Neuronal stem cell (in vitro differentiated cells): ENCODE data around the gene TNS3.

Source experiments
- DNase-seq: peaks from one replicate; pipeline ENCODE4 v3.0.0-alpha.2; 2013; ENCODE audit warnings: low spot score
- H2AFZ ChIP-seq: one replicate; pipeline ENCODE4 v1.6.1; 2013; ENCODE audit warnings: mild to moderate bottlenecking, low read length, inconsistent platforms
- H2AK5ac ChIP-seq: 2 replicates; pipeline ENCODE4 v1.6.1; 2013; ENCODE audit warnings: low read depth, mild to moderate bottlenecking, inconsistent platforms, low read length, moderate library complexity, mixed read lengths
- H2BK120ac ChIP-seq: 2 replicates; pipeline ENCODE4 v1.6.1; 2013; ENCODE audit warnings: low read depth, mild to moderate bottlenecking, inconsistent platforms, low read length, moderate library complexity, mixed read lengths
- H2BK12ac ChIP-seq: one replicate; pipeline ENCODE4 v1.6.1; 2013; ENCODE audit warnings: low read length, inconsistent platforms
- H2BK15ac ChIP-seq: 2 replicates; pipeline ENCODE4 v1.6.1; 2013; ENCODE audit warnings: mild to moderate bottlenecking, low read length, inconsistent platforms, mixed read lengths
- H2BK5ac ChIP-seq: one replicate; pipeline ENCODE4 v1.6.1; 2013; ENCODE audit warnings: inconsistent platforms, mild to moderate bottlenecking, low read length, moderate library complexity
- H3K14ac ChIP-seq: one replicate; pipeline ENCODE4 v1.6.1; 2013; ENCODE audit warnings: low read length, inconsistent platforms
- H3K18ac ChIP-seq: 2 replicates; pipeline ENCODE4 v1.6.1; 2013; ENCODE audit warnings: low read length, inconsistent platforms
- H3K23ac ChIP-seq: 2 replicates; pipeline ENCODE4 v1.6.1; 2013; ENCODE audit warnings: low read depth, mild to moderate bottlenecking, mixed read lengths, low read length, inconsistent platforms; ENCODE audit not compliant: poor library complexity
- H3K27ac ChIP-seq: replicated peaks from 3 replicates; pipeline ENCODE4 v1.5.1; 2013; ENCODE audit warnings: low read length, inconsistent platforms
- H3K27me3 ChIP-seq, 3 experiments: 2 replicates each; pipeline ENCODE4 v1.6.1; 2013; ENCODE audit warnings: low read length in 3 of 3, mild to moderate bottlenecking in 2 of 3, inconsistent platforms in 1 of 3, low read depth in 1 of 3, mixed read lengths in 1 of 3, moderate library complexity in 1 of 3; ENCODE audit not compliant: control insufficient read depth in 3 of 3, insufficient read depth in 3 of 3
- H3K36me3 ChIP-seq, 2 donors: replicated peaks in 1 of 2; 2 replicates each; pipeline ENCODE4 v1.6.1; 2013; ENCODE audit warnings: low read length in 2 of 2; ENCODE audit not compliant: control insufficient read depth in 2 of 2, insufficient read depth in 2 of 2
- H3K4ac ChIP-seq: 2 replicates; pipeline ENCODE4 v1.6.1; 2013; ENCODE audit warnings: inconsistent platforms, mild to moderate bottlenecking, low read length, moderate library complexity
- H3K4me1 ChIP-seq, 2 donors: 1 replicate in 1 of 2; 2 replicates in 1 of 2; pipeline ENCODE4 v1.6.1; 2013; ENCODE audit warnings: low read length in 2 of 2, low read depth in 1 of 2; ENCODE audit not compliant: control insufficient read depth in 2 of 2, insufficient read depth in 1 of 2
- H3K4me2 ChIP-seq: one replicate; pipeline ENCODE4 v1.6.1; 2013; ENCODE audit warnings: mild to moderate bottlenecking, low read length, inconsistent platforms; ENCODE audit not compliant: insufficient read depth, poor library complexity, severe bottlenecking
- H3K4me3 ChIP-seq, 2 donors: 2 replicates each; pipeline ENCODE4 v1.5.1; 2013; ENCODE audit warnings: low read length in 2 of 2, mild to moderate bottlenecking in 2 of 2, inconsistent platforms in 1 of 2, moderate library complexity in 1 of 2
- H3K79me1 ChIP-seq: one replicate; pipeline ENCODE4 v1.6.1; 2013; ENCODE audit warnings: low read depth, mild to moderate bottlenecking, inconsistent platforms, low read length, moderate library complexity
- H3K9ac ChIP-seq: one replicate; pipeline ENCODE4 v1.6.1; 2013; ENCODE audit warnings: mild to moderate bottlenecking, low read depth, low read length, inconsistent platforms; ENCODE audit not compliant: poor library complexity
- H3K9me3 ChIP-seq, 2 donors: replicated peaks in 1 of 2; 2 replicates each; pipeline versions ENCODE3 to v1.6.1; 2013; ENCODE audit warnings: low read length in 2 of 2, mild to moderate bottlenecking in 2 of 2, inconsistent platforms in 1 of 2, low read depth in 1 of 2, mixed read lengths in 1 of 2, moderate library complexity in 1 of 2; ENCODE audit not compliant: control insufficient read depth in 2 of 2, insufficient read depth in 1 of 2
- H4K8ac ChIP-seq: one replicate; pipeline ENCODE4 v1.6.1; 2013; ENCODE audit warnings: low read depth, mild to moderate bottlenecking, inconsistent platforms, low read length, moderate library complexity
- H4K91ac ChIP-seq: one replicate; pipeline ENCODE4 v1.6.1; 2013; ENCODE audit warnings: low read length, low read depth, mild to moderate bottlenecking, inconsistent platforms; ENCODE audit not compliant: poor library complexity
- WGBS, 2 donors: extraction: QIAGEN DNeasy Blood & Tissue Kit; methylation state at CpG; one replicate each; pipeline ENCODE4 v1.1.7; 2013; ENCODE audit warnings: missing lambda C conversion rate in 2 of 2, mixed read lengths in 1 of 2; ENCODE audit not compliant: insufficient read length in 2 of 2, insufficient replicate concordance in 1 of 2; ENCODE audit errors: extremely low coverage in 2 of 2; 5-methylcytosine and 5-hydroxymethylcytosine counted together

The TNS3 gene

DNA sequence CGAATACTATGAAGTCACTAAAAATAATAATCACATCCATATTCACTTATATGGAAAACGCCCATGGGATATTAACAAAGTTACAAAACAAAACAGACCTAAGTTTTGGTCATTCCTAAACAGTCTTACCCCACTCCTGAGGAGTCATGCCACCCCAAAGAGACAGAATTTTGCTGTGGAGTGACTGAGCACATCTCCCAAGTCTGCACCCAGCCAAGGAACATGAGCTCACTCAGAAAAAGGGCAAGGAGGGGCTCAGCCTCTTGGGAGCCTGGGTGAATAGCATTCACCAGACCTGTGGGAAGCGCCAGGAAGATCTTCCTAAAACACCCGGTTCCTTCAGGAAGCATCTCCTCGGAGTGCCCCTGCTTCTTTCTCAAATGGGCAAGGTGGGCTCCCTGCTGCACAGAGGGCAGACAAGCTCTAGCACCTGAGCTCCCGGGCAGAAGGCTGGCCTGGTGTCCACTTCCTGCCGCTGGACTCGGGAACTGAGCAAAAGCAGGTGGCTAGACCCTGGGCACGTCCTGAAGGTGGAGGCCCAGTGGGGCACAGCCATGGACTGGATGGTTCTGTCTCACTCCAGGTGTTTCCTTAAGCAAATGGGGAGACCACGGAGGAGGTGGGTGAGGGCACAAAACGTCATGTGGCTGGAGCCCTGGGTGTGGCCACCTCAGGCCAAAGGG is 31.0 kb downstream of the TNS3 start:
- Histone ChIP-seq H3K36me3 (peaks cover 0 to 5% of the 10 kb centered on the region in 2 donors), H3K23ac (no peak overlapping the region), H3K9ac (no peak overlapping the region), H3K79me1 (peaks cover 4% of the 10 kb centered on the region), H2BK12ac (peak overlapping the region; percentile 26), H4K91ac (no peak overlapping the region), H4K8ac (no peak overlapping the region), H3K27me3 (no peaks in the 10 kb centered on the region), H3K4me1 (peaks cover 0 to 2% of the 10 kb centered on the region in 2 donors), H3K27ac (no peak overlapping the region), H3K4me3 (no peak overlapping the region), H2BK5ac (no peak overlapping the region), H3K18ac (peak overlapping the region; percentile 40), H3K4me2 (no peak overlapping the region), H2AK5ac (no peak overlapping the region), H3K14ac (peak overlapping the region; percentile 3), H2BK15ac (no peak overlapping the region), H3K4ac (no peak overlapping the region), H2BK120ac (no peak overlapping the region), H2AFZ (no peak overlapping the region), H3K9me3 (no peaks in the 10 kb centered on the region)
- no peak for DNase-seq
- no CpG with 5 or more reads among the region's 11 CpGs for WGBS, 2 donors

DNA sequence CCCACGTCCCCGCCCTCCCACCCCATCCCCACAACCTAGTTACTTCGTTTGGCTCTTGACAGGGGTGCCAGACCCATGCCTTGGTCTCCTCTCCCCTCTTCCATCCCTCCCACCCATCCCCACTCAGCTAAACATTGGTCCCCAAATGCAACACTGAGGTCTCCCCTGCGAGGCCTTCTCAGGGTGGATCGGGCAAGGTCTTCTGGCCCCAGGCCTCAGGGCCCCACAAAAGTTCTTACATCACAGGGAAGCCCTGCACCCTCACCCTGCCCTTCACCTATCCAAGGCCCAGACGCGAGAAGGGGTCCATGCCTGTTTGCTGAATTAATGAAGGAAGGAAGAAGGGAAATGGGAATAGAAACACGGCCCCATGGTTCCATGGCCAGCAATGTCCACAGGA is 32.0 kb downstream of the TNS3 start:
- Histone ChIP-seq H3K79me1 (peaks cover 4% of the 10 kb centered on the region), H4K8ac (no peak overlapping the region), H2BK5ac (no peak overlapping the region), H3K14ac (no peak overlapping the region), H2AK5ac (no peak overlapping the region), H3K9ac (no peak overlapping the region), H3K27me3 (no peaks in the 10 kb centered on the region), H2BK15ac (no peak overlapping the region), H3K4me3 (no peak overlapping the region), H2AFZ (no peak overlapping the region), H3K18ac (peak overlapping the region; percentile 2), H3K4me2 (no peak overlapping the region), H4K91ac (no peak overlapping the region), H3K27ac (no peak overlapping the region), H2BK12ac (no peak overlapping the region), H3K4me1 (peaks cover 0 to 2% of the 10 kb centered on the region in 2 donors), H3K23ac (no peak overlapping the region), H3K36me3 (peaks cover 0 to 3% of the 10 kb centered on the region in 2 donors), H3K9me3 (no peaks in the 10 kb centered on the region), H2BK120ac (no peak overlapping the region), H3K4ac (no peak overlapping the region)
- WGBS, 2 donors: no CpG with 5 or more reads among the region's 8 CpGs
- DNase-seq: no peak

DNA sequence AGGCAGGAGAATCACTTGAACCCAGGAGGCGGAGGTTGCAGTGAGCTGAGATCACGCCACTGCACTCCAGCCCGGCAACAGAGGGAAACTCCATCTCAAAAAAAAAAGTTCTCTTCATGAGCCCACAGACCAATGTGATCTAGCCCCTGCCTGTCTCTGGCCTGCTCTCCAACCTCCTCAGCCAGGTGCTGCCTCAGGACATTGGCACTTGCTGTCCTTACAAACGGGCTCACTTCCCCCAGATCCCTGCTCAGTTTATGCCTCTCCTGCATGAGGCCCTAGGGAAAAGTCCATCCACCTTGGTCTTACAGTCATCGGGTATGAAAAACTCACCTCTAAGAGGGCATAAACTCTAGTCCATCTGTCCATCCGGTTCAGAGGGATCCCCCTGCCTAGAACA is 32.5 kb downstream of the TNS3 start:
- Histone ChIP-seq H3K27me3 (no peaks in the 10 kb centered on the region), H3K36me3 (peaks cover 0 to 3% of the 10 kb centered on the region in 2 donors), H3K9ac (no peak overlapping the region), H2BK12ac (no peak overlapping the region), H2AK5ac (no peak overlapping the region), H3K27ac (no peak overlapping the region), H2BK5ac (no peak overlapping the region), H4K8ac (no peak overlapping the region), H3K18ac (no peak overlapping the region), H3K14ac (no peak overlapping the region), H3K23ac (no peak overlapping the region), H2BK15ac (no peak overlapping the region), H4K91ac (no peak overlapping the region), H3K9me3 (no peaks in the 10 kb centered on the region), H3K4me2 (no peak overlapping the region), H3K4me3 (no peak overlapping the region), H3K4ac (no peak overlapping the region), H2AFZ (no peak overlapping the region), H3K79me1 (peaks cover 4% of the 10 kb centered on the region), H3K4me1 (peaks cover 0 to 2% of the 10 kb centered on the region in 2 donors), H2BK120ac (no peak overlapping the region)
- no peak for DNase-seq
- no CpG with 5 or more reads among the region's 6 CpGs for WGBS, 2 donors

DNA sequence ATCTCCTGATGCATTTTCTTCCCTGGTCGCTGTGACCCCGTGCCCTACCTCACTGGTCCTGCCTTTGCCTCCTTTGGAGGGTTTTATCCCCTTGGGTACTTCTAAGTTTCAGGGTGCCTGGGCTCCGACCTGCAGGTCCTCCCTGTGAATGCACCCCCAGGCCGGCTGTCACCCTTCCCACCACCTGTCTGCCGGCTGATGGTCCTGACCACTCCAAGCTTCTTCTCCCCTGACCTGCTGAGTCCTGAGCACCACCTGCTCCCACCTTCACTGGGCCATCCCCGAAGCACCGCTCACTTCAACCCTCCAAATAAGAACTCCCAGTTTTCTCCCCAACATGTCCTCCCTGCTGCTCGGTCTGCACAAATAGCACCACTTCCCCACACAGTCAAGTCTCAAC is 33.4 kb downstream of the TNS3 start:
- Histone ChIP-seq H3K9me3 (no peaks in the 10 kb centered on the region), H3K4me1 (peaks cover 0 to 2% of the 10 kb centered on the region in 2 donors), H3K27me3 (no peaks in the 10 kb centered on the region), H3K14ac (no peak overlapping the region), H3K18ac (no peak overlapping the region), H2BK5ac (no peak overlapping the region), H4K8ac (no peak overlapping the region), H4K91ac (no peak overlapping the region), H2BK12ac (no peak overlapping the region), H3K4me3 (no peak overlapping the region), H3K79me1 (peaks cover 4% of the 10 kb centered on the region), H3K23ac (no peak overlapping the region), H2BK120ac (no peak overlapping the region), H3K4me2 (no peak overlapping the region), H2BK15ac (no peak overlapping the region), H3K9ac (no peak overlapping the region), H2AK5ac (peak overlapping the region; percentile 27), H3K36me3 (peaks cover 0 to 3% of the 10 kb centered on the region in 2 donors), H2AFZ (no peak overlapping the region), H3K4ac (no peak overlapping the region), H3K27ac (no peak overlapping the region)
- WGBS, 2 donors: no CpG with 5 or more reads among the region's 8 CpGs
- DNase-seq: no peak
